Adrenal gland (tissue), 5 donors: Measurements from ENCODE around the gene ETV6.

ENCODE experiments used
- POLR2A ChIP-seq, 2 donors: fragments of 450-650 bp; IDR thresholded peaks; one replicate each; pipeline ENCODE4 v1.6.1; 2017; ENCODE audit warnings: antibody characterized with exemption in 2 of 2, mild to moderate bottlenecking in 2 of 2, moderate library complexity in 1 of 2
- TF ChIP-seq, protein P1 (sequence below), 6 experiments: fragments of 450-650 bp in 4 of 6; fragments of 200-600 bp in 2 of 6; sonication (generic) in 1 of 6; IDR thresholded peaks; 1 replicate in 5 of 6; 2 replicates in 1 of 6; pipeline versions ENCODE4 v1.5.1 to v1.8.0; 2016 to 2021; ENCODE audit warnings: antibody characterized with exemption in 6 of 6, mild to moderate bottlenecking in 2 of 6, moderate library complexity in 1 of 6
- donor health status: DM: no; HTN: no; CAD: no.

DNA sequence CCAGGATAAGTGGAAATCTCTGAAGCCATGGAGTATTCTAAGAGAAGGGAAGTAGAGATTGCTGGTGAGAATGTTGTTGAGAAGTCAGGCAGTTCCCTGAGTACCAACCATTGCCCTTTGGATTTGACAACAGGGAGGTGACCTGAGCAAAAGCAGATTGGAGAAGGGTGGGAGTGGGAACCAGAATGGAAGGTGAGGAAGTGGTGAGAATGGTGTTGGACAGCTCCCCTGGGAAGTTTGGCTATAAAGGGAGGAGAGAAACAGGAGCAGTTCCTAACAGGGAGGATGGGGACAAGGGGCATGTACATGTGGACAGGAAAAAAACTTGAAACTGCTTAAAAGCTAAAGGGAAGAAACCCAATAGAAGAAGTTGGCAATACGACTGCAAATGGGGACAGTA is 198.1 kb downstream of the ETV6 start:
- TF ChIP-seq, protein P1, sequence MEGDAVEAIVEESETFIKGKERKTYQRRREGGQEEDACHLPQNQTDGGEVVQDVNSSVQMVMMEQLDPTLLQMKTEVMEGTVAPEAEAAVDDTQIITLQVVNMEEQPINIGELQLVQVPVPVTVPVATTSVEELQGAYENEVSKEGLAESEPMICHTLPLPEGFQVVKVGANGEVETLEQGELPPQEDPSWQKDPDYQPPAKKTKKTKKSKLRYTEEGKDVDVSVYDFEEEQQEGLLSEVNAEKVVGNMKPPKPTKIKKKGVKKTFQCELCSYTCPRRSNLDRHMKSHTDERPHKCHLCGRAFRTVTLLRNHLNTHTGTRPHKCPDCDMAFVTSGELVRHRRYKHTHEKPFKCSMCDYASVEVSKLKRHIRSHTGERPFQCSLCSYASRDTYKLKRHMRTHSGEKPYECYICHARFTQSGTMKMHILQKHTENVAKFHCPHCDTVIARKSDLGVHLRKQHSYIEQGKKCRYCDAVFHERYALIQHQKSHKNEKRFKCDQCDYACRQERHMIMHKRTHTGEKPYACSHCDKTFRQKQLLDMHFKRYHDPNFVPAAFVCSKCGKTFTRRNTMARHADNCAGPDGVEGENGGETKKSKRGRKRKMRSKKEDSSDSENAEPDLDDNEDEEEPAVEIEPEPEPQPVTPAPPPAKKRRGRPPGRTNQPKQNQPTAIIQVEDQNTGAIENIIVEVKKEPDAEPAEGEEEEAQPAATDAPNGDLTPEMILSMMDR (IDR thresholded peaks at IDR 0.05): no peak
- TF ChIP-seq POLR2A (IDR thresholded peaks at IDR 0.05): no peak
